ENCODE data around the gene ZNF366. TPM values are rescaled to one million over a fixed set of nuclear protein-coding genes. Genes with fewer than 3 reads are reported as not detected.

ZNF366 gene
- total RNA-seq, 1 experiment from 2014 or later: not detected

DNA sequence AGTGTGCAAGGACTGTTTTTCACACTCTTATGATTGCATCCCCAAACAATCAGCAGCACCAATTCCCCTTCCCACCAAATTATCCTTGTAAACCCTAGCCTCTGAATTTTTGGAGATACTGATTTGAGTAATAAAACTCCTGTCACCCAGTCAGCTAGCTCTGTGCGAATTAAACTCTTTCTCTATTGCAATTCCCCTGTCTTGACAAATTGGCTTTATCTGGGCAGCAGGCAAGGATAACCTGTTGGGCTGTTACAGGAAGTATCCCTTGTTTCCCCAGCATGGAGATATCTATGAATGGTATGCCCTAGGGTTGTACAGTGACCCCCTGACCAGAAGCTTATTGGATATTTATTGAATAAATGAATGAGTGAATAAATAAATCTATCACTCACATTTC lies 106.3 kb downstream of the ZNF366 start:
- intact Hi-C loops (cut with micrococcal nuclease): no loop called here
- POLR2A ChIA-PET: interaction anchor here (1.2 to 4.8 kb wide), 4 partner anchors 12 to 67 kb away, joined by 4 to 24 read pairs (median 12); no protein-coding TSS in a partner anchor
- DNase-seq (ENCODE audit: unreplicated experiment): no peak
- Mint-ChIP-seq H3K4me3 (ENCODE audit: unreplicated experiment) (no peak overlapping the region), H3K4me1 (ENCODE audit: insufficient read depth, unreplicated experiment) (peaks cover 8% of the 10 kb centered on the region), H3K36me3 (ENCODE audit: insufficient read depth, unreplicated experiment) (no peaks in the 10 kb centered on the region), H3K27ac (ENCODE audit: low read depth, unreplicated experiment) (no peak overlapping the region), H3K9me3 (ENCODE audit: unreplicated experiment) (peaks cover 12% of the 10 kb centered on the region), H3K27me3 (ENCODE audit: insufficient read depth, unreplicated experiment) (no peaks in the 10 kb centered on the region)
- CTCF ChIA-PET: interaction anchor here (0.8 to 4.2 kb wide), 2 partner anchors 9 to 123 kb away, joined by 5 to 19 read pairs; no protein-coding TSS in a partner anchor
- BruUV-seq (replicated peaks): no TSS peak
- TF ChIP-seq, protein P1, sequence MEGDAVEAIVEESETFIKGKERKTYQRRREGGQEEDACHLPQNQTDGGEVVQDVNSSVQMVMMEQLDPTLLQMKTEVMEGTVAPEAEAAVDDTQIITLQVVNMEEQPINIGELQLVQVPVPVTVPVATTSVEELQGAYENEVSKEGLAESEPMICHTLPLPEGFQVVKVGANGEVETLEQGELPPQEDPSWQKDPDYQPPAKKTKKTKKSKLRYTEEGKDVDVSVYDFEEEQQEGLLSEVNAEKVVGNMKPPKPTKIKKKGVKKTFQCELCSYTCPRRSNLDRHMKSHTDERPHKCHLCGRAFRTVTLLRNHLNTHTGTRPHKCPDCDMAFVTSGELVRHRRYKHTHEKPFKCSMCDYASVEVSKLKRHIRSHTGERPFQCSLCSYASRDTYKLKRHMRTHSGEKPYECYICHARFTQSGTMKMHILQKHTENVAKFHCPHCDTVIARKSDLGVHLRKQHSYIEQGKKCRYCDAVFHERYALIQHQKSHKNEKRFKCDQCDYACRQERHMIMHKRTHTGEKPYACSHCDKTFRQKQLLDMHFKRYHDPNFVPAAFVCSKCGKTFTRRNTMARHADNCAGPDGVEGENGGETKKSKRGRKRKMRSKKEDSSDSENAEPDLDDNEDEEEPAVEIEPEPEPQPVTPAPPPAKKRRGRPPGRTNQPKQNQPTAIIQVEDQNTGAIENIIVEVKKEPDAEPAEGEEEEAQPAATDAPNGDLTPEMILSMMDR (IDR thresholded peaks at IDR 0.05; ENCODE audit: unreplicated experiment): no peak

DNA sequence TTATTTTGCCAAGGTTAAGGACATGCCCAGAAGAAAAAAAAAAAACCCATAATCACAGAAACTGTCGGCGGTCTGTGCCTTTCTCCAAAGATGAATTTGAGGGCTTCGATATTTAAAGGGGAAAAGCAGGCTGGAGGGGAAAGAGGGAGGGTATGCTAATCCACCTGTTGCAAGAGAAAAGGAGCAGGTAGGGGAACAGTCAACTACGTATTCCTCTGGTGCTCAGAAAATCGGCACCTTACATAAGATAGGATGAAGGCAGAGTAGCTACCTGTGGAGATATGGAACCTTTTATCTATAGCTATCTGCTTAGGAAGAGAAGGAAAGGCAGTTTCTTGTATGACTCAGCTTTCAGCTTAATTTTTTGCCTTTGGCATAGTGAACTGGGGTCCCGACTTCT lies 109.4 kb downstream of the ZNF366 start:
- POLR2A ChIA-PET: interaction anchor here (0.7 to 4.0 kb wide), 4 partner anchors 10 to 126 kb away, joined by 3 to 17 read pairs (median 6); no protein-coding TSS in a partner anchor
- DNase-seq (ENCODE audit: unreplicated experiment): no peak
- intact Hi-C loops (cut with micrococcal nuclease): no loop called here
- Mint-ChIP-seq H3K4me3 (ENCODE audit: unreplicated experiment) (no peak overlapping the region), H3K9me3 (ENCODE audit: unreplicated experiment) (peaks cover 12% of the 10 kb centered on the region), H3K27me3 (ENCODE audit: insufficient read depth, unreplicated experiment) (no peaks in the 10 kb centered on the region), H3K4me1 (ENCODE audit: insufficient read depth, unreplicated experiment) (peaks cover 15% of the 10 kb centered on the region), H3K36me3 (ENCODE audit: insufficient read depth, unreplicated experiment) (no peaks in the 10 kb centered on the region), H3K27ac (ENCODE audit: low read depth, unreplicated experiment) (no peak overlapping the region)
- TF ChIP-seq, protein P1 (IDR thresholded peaks at IDR 0.05; ENCODE audit: unreplicated experiment): no peak
- BruUV-seq (replicated peaks): no TSS peak
- CTCF ChIA-PET: interaction anchor here (0.6 to 1.2 kb wide), 3 partner anchors 82 to 131 kb away, joined by 3 to 4 read pairs (median 4); no protein-coding TSS in a partner anchor

DNA sequence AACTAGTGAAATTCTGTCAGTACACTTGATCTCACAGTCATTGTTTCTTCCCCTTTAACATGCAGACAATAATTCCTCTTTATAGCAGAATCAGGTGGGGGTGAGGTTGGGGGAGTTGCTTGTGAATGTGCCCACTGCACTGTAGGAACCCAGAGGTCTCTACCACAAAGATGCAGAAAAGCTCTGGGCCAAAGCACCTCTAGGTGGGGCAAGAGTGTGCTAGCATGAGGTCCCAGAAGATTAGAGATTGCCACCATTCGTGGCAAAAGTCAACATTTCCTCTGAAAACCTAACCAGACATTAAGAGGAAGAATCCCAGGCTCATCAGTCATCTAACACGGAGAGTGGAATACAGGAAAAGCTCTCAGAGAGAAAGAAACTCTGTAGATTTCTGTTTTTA lies 112.5 kb downstream of the ZNF366 start:
- DNase-seq (ENCODE audit: unreplicated experiment): peak; percentile 48
- CTCF ChIA-PET: interaction anchor here (0.7 to 1.6 kb wide), 3 partner anchors 8 to 129 kb away, joined by 3 to 4 read pairs (median 3); no protein-coding TSS in a partner anchor
- POLR2A ChIA-PET: interaction anchor here (1.2 to 6.7 kb wide), 3 partner anchors 11 to 39 kb away, joined by 3 to 60 read pairs (median 7); no protein-coding TSS in a partner anchor

DNA sequence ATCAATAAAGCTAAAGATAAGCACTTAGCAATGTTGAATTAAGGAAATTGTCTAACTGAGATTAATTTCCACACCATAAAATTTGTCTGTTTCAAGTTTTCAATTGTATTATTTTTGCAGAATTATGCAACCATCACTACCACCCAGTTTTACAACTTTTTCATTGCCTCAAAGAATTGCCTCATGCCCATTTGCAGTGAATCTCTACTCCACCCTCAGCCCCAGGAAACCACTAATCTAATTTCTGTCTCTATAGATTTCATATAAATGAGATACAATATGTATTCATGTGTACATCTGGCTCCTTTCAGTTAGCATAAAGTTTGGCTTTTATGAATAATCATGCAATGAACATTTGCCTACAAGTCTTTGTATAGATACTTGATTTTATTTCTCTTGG lies 114.2 kb downstream of the ZNF366 start:
- intact Hi-C loops (cut with micrococcal nuclease): no loop called here
- H3K36me3 Mint-ChIP-seq (ENCODE audit: insufficient read depth, unreplicated experiment): no peaks in the 10 kb centered on the region
- POLR2A ChIA-PET: interaction anchor here (0.8 to 6.7 kb wide), 9 partner anchors 9 to 458 kb away, joined by 3 to 60 read pairs (median 5); no protein-coding TSS in a partner anchor
- no peak overlapping the region for H3K27ac Mint-ChIP-seq (ENCODE audit: low read depth, unreplicated experiment)
- H3K4me1 Mint-ChIP-seq (ENCODE audit: insufficient read depth, unreplicated experiment): peaks cover 41% of the 10 kb centered on the region
- no peaks in the 10 kb centered on the region for H3K27me3 Mint-ChIP-seq (ENCODE audit: insufficient read depth, unreplicated experiment)
- TF ChIP-seq, protein P1 (IDR thresholded peaks at IDR 0.05; ENCODE audit: unreplicated experiment): no peak
- DNase-seq (ENCODE audit: unreplicated experiment): no peak
- BruUV-seq (replicated peaks): no TSS peak
- H3K4me3 Mint-ChIP-seq (ENCODE audit: unreplicated experiment): no peak overlapping the region
- CTCF ChIA-PET: interaction anchor here (1.2 to 3.7 kb wide), 4 partner anchors 10 to 131 kb away, joined by 6 to 19 read pairs (median 10); no protein-coding TSS in a partner anchor
- H3K9me3 Mint-ChIP-seq (ENCODE audit: unreplicated experiment): no peaks in the 10 kb centered on the region

More for the DNA sequence above, 112.5 kb downstream of the ZNF366 start:
- intact Hi-C loops (cut with micrococcal nuclease): no loop called here
- Mint-ChIP-seq H3K4me1 (ENCODE audit: insufficient read depth, unreplicated experiment) (peaks cover 25% of the 10 kb centered on the region), H3K9me3 (ENCODE audit: unreplicated experiment) (peaks cover 12% of the 10 kb centered on the region), H3K27ac (ENCODE audit: low read depth, unreplicated experiment) (no peak overlapping the region), H3K27me3 (ENCODE audit: insufficient read depth, unreplicated experiment) (no peaks in the 10 kb centered on the region), H3K36me3 (ENCODE audit: insufficient read depth, unreplicated experiment) (no peaks in the 10 kb centered on the region), H3K4me3 (ENCODE audit: unreplicated experiment) (no peak overlapping the region)
- no TSS peak for BruUV-seq (replicated peaks)
- TF ChIP-seq, protein P1 (IDR thresholded peaks at IDR 0.05; ENCODE audit: unreplicated experiment): no peak

Other genes starting within 250 kb of the ZNF366 start
- 60.8 and 68.5 TPM in 2 replicates for gene MRPS27, start 187.2 kb downstream of the ZNF366 start, total RNA-seq (2022)
- 20.3 and 20.6 TPM in 2 replicates for gene PTCD2, start 187.0 kb downstream of the ZNF366 start, total RNA-seq (2022)